Keratinocyte (primary cell): ENCODE data around the gene PIP4K2A. TPM values are rescaled to one million over a fixed set of nuclear protein-coding genes. Genes with fewer than 3 reads are reported as not detected.

ENCODE experiments used
- DNase-seq: peaks from one replicate; pipeline ENCODE4 v3.0.0-alpha.2; 2011; ENCODE audit warnings: low read depth, missing footprints, low spot score
- FAIRE-seq: peaks from 2 replicates; lab custom pipeline; 2011; peaks lifted over from hg19 to GRCh38; lab: Jason Lieb, UNC
- H2AFZ ChIP-seq: 2 replicates; pipeline ENCODE4 v1.6.0; 2012; ENCODE audit warnings: low read length, control low read depth, inconsistent platforms; ENCODE audit not compliant: control insufficient read depth
- H3K27ac ChIP-seq: 2 replicates; pipeline ENCODE4 v1.5.1; 2011; ENCODE audit warnings: low read length; ENCODE audit not compliant: control insufficient read depth, insufficient read depth
- H3K27me3 ChIP-seq: 3 replicates; pipeline ENCODE4 v1.6.0; 2011; ENCODE audit warnings: low read length; ENCODE audit not compliant: control insufficient read depth, insufficient read depth; ENCODE audit errors: extremely low read depth
- H3K36me3 ChIP-seq, 2 experiments: 2 replicates in 1 of 2; 3 replicates in 1 of 2; pipeline ENCODE4 v1.5.1; 2011; ENCODE audit warnings: low read length in 2 of 2, mild to moderate bottlenecking in 1 of 2; ENCODE audit not compliant: control insufficient read depth in 2 of 2, insufficient read depth in 2 of 2; ENCODE audit errors: extremely low read depth in 1 of 2
- H3K4me1 ChIP-seq: 3 replicates; pipeline ENCODE4 v1.5.1; 2011; ENCODE audit warnings: low read length; ENCODE audit not compliant: control insufficient read depth, insufficient read depth; ENCODE audit errors: extremely low read depth
- H3K4me2 ChIP-seq: 3 replicates; pipeline ENCODE4 v1.6.0; 2011; ENCODE audit warnings: low read depth, low read length; ENCODE audit not compliant: control insufficient read depth, insufficient read depth; ENCODE audit errors: extremely low read depth
- H3K4me3 ChIP-seq, 3 experiments: fragments of 200-600 bp in 1 of 3; sonication (generic) in 1 of 3; 2 replicates in 2 of 3; 3 replicates in 1 of 3; pipeline ENCODE4 v1.5.1; 2011 to 2016; ENCODE audit warnings: low read length in 3 of 3, mild to moderate bottlenecking in 3 of 3, control low read depth in 2 of 3, inconsistent platforms in 1 of 3, low read depth in 1 of 3, mixed read lengths in 1 of 3, mixed run types in 1 of 3, moderate library complexity in 1 of 3; ENCODE audit not compliant: control insufficient read depth in 2 of 3, insufficient read depth in 2 of 3; ENCODE audit errors: extremely low read depth in 1 of 3
- H3K79me2 ChIP-seq: 2 replicates; pipeline ENCODE4 v1.6.0; 2012; ENCODE audit warnings: low read length; ENCODE audit not compliant: control insufficient read depth, insufficient read depth
- H3K9ac ChIP-seq: 3 replicates; pipeline ENCODE4 v1.6.0; 2011; ENCODE audit warnings: low read length; ENCODE audit not compliant: control insufficient read depth, insufficient read depth; ENCODE audit errors: extremely low read depth
- H3K9me1 ChIP-seq: 3 replicates; pipeline ENCODE4 v1.6.0; 2011; ENCODE audit warnings: low read length; ENCODE audit not compliant: control insufficient read depth, insufficient read depth; ENCODE audit errors: extremely low read depth
- H3K9me3 ChIP-seq: 2 replicates; pipeline ENCODE4 v1.5.1; 2012; ENCODE audit warnings: low read depth, low read length; ENCODE audit not compliant: control insufficient read depth
- H4K20me1 ChIP-seq: 3 replicates; pipeline ENCODE4 v1.6.0; 2011; ENCODE audit warnings: low read length; ENCODE audit not compliant: control insufficient read depth, insufficient read depth; ENCODE audit errors: extremely low read depth
- CTCF ChIP-seq, 3 experiments: IDR thresholded peaks in 1 of 3; conservative IDR thresholded peaks in 1 of 3; optimal IDR thresholded peaks in 1 of 3; 2 replicates in 2 of 3; 3 replicates in 1 of 3; pipeline versions ENCODE3 to v1.5.1; 2011; ENCODE audit warnings: low read length in 3 of 3, mild to moderate bottlenecking in 3 of 3, moderate library complexity in 2 of 3, control low read depth in 1 of 3, inconsistent platforms in 1 of 3; ENCODE audit not compliant: insufficient read depth in 2 of 3; ENCODE audit errors: extremely low read depth in 1 of 3
- EZH2 ChIP-seq: IDR thresholded peaks from one replicate; pipeline ENCODE4 v1.6.1; 2012; ENCODE audit warnings: inconsistent platforms, mild to moderate bottlenecking, low read length, moderate library complexity
- dilution Hi-C: fragments of 300-500 bp; cut with MboI; formaldehyde crosslinking; loops from one replicate; pipeline ENCODE4 v1.7.0; 2020; ENCODE audit warnings: low sequenced_read_pairs; ENCODE audit not compliant: extremely low pct_ligation_motif_present
- polyA plus RNA-seq, 5 experiments: library from polyadenylated mRNA; depleted of rRNA in 3 of 5; stranded (reverse) in 3 of 5; stranded (forward) in 1 of 5; unstranded in 1 of 5; fragments of >200 nt; gene quantifications; 1 replicate in 1 of 5; 2 replicates in 3 of 5; 3 replicates in 1 of 5; pipeline versions ENCODE4 v1.2.1 to v1.2.3, GENCODE V29; 2011 to 2012; ENCODE audit warnings: missing spikeins in 2 of 5, low read depth in 1 of 5, low replicate concordance in 1 of 5

Gene PIP4K2A
- polyA plus RNA-seq, 1 donor (not counting 4 experiments of a cell fraction or from before 2014, with no cell fraction given): 15.5 TPM

GRCh38 chr10:22629852-22630233 lies 84.5 kb downstream of the PIP4K2A start:
- H3K4me2 ChIP-seq: no peak overlapping the region

GRCh38 chr10:22629126-22629525 lies 85.3 kb downstream of the PIP4K2A start:
- DNase-seq: no peak
- H3K79me2 ChIP-seq: peaks cover 8% of the 10 kb centered on the region
- no peak overlapping the region for H3K9ac ChIP-seq
- no peaks in the 10 kb centered on the region for H3K36me3 ChIP-seq
- TF ChIP-seq EZH2 (no peak), CTCF (optimal IDR thresholded peaks at IDR 0.05 in 1 of 3, IDR thresholded peaks at IDR 0.05 in 1 of 3, conservative IDR thresholded peaks at IDR 0.05 in 1 of 3; ENCODE audit: extremely low read depth in 1 of 3, insufficient read depth in 2 of 3, low read length in 3 of 3) (no peak)
- H3K4me2 ChIP-seq: no peak overlapping the region
- no peak for FAIRE-seq
- dilution Hi-C loops: no loop called here
- no peaks in the 10 kb centered on the region for H3K27me3 ChIP-seq
- H2AFZ ChIP-seq: no peak overlapping the region
- H3K4me1 ChIP-seq: peaks cover 41% of the 10 kb centered on the region
- H3K9me1 ChIP-seq: no peaks in the 10 kb centered on the region
- H4K20me1 ChIP-seq: no peaks in the 10 kb centered on the region
- no peak overlapping the region for H3K4me3 ChIP-seq
- H3K9me3 ChIP-seq: no peaks in the 10 kb centered on the region
- H3K27ac ChIP-seq: no peak overlapping the region

More at GRCh38 chr10:22629852-22630233, 84.5 kb downstream of the PIP4K2A start:
- H3K36me3 ChIP-seq: no peaks in the 10 kb centered on the region
- DNase-seq (no peak), FAIRE-seq (no peak)
- no peaks in the 10 kb centered on the region for H4K20me1 ChIP-seq
- H3K79me2 ChIP-seq: peaks cover 8% of the 10 kb centered on the region
- dilution Hi-C loops: no loop called here
- no peak overlapping the region for H3K4me3 ChIP-seq
- no peaks in the 10 kb centered on the region for H3K9me1 ChIP-seq
- no peak for TF ChIP-seq CTCF (optimal IDR thresholded peaks at IDR 0.05 in 1 of 3, IDR thresholded peaks at IDR 0.05 in 1 of 3, conservative IDR thresholded peaks at IDR 0.05 in 1 of 3; ENCODE audit: extremely low read depth in 1 of 3, insufficient read depth in 2 of 3, low read length in 3 of 3)
- H3K4me1 ChIP-seq: peaks cover 35% of the 10 kb centered on the region
- H3K9me3 ChIP-seq: no peaks in the 10 kb centered on the region
- H2AFZ ChIP-seq: no peak overlapping the region
- H3K27me3 ChIP-seq: no peaks in the 10 kb centered on the region
- no peak overlapping the region for H3K27ac ChIP-seq
- no peak overlapping the region for H3K9ac ChIP-seq
